SW 1271 (cell line): ENCODE data around the gene ATP6V1C2.
"Not testable (repeated sequence)": the region's sequence is repeated elsewhere in the genome, so short reads cannot be mapped to it uniquely, and the experiment has no call there.

ENCODE experiments used
- DNase-seq, 2 experiments: peaks; one replicate each; lab custom pipeline; 2025; lab: John Stamatoyannopoulos, UW

ATP6V1C2 gene

DNA sequence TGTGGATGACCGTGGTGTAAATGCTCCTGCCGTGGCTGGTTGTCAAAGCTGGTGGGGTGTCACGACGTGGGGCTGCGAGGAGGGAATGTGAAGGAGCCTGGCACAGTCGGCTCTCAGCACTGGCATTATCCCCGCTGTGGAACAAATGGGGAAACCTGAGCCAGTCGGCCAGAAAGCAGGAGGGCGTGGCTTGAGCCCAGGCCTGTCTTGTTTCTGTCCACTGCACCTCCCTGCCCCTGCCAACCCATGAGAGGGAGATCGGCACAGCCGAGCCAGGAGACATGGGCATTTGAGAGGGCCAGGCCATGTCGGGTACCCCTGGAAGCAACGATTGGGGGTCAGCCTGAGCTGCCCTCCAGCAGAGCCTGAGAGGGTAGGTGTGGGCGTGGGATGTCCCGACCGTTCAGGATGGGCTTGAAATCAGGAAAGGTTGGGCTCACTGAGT, 46.7 kb downstream of the ATP6V1C2 start:
- DNase-seq, result no peak

GRCh38 chr2:10770956-10771750, 49.7 kb downstream of the ATP6V1C2 start:
- DNase-seq, result no peak

- DNase-seq, result no peak
Measured at GRCh38 chr2:10771786-10772185, 50.4 kb downstream of the ATP6V1C2 start.

DNA sequence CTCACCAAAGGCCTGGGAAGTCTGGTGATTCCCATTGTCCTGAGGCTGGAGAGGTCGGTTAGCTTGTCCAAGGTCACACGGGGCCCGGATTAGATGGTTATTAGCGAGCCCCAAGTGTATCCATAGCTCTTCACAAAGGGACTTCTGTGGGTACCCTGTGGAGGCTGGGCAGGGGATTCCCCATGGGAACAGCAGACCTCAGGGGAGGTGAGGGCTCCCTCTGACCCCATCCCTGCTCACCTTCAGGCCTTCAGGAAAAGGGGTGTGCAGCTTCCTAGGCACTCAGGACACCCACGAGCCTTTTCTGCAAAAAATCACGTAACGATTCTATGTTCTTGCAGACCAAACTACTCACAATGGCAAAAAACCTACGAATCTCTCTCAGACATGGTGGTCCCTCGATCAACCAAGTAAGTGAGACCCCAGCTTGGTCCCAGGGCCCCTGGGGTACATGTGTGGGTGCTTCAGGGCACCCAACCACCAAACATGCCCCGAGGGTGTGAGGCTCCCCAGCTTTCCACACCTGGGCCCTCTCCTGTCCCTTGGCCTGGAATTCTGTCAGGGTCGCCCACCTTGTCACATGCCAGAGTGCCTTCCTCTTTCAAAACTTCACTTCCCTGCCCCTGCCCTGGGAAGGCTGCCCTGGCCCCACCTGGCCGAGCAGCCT, 50.9 kb downstream of the ATP6V1C2 start:
- DNase-seq, result no peak

GRCh38 chr2:10772868-10773215, 51.4 kb downstream of the ATP6V1C2 start:
- DNase-seq, result no peak

DNA sequence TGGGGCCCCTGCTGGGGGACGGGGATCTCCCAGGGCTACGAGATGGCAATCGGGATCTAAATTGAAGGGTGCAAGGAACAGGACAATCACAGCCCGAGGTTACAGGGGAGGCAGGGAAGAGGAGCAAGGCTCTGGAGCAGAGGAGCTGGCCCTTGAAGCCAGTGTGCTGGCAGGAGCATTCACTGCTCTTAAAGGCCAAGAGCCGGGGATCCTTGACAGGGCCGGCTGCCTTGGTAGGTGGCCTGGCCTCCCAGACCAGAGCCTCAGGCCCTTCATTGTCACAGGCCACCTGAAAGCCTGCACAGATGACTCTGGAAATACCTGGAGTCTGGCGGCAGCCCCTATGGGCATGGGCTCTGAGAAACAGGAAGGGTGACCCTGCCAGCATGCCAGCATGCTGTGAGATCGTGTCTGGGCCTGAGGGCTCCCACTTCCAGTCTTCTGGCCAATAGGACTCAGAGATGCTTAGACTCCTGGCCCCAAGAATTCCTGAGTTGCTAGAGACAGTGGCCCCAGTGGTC, 52.5 kb downstream of the ATP6V1C2 start:
- DNase-seq, result no peak

- DNase-seq, result no peak
Measured at GRCh38 chr2:10774394-10774793, 53.0 kb downstream of the ATP6V1C2 start.

GRCh38 chr2:10775021-10775780, 53.8 kb downstream of the ATP6V1C2 start:
- no peak for DNase-seq

GRCh38 chr2:10775831-10776230, 54.4 kb downstream of the ATP6V1C2 start:
- DNase-seq, result no peak

- DNase-seq, result no peak
Measured at GRCh38 chr2:10776231-10776977, 55.0 kb downstream of the ATP6V1C2 start.

- DNase-seq, result no peak
Measured at GRCh38 chr2:10777111-10777841, 55.8 kb downstream of the ATP6V1C2 start.

DNA sequence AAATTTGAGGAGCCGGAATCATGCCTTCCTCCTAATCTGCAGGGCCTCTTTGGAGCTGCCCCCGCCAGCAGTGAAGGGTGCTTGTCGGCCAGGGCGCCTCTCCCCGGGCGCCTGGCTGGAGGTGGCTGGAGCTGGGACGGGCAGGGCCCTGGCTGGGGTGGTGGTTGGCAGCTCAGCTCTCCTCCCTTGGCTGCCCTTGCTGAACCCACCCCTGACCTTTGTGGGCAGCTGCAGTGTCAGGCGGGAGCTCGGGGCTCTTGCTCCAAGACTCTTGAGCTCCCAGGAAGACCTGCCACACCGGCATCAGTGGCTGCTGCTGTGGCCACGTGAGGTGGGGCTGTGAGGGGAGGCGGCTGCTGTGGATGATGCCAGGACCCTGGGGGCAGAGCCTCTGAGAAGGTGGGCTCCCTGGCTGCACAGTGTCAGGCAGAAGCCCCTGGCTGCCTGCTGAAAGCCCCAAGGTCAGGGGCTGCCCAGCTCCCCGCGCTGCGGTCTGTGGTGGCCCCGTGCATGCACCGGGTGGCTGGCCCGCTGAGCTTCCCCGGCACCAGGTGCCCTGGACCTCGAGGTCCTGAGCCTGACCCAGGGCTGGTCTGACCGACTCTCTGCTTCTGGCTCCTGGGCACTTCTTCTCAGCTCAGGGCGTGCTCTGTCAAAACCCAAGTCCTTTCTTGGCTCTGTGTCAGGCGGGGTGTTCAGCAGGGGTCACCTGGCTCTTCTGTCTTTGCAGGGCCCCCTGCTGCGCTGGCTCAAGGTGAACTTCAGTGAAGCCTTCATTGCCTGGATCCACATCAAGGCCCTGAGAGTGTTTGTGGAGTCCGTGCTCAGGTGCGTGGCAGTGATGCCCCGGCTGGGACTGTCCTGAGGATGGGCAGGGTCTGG, 56.7 kb downstream of the ATP6V1C2 start:
- DNase-seq, result no peak

GRCh38 chr2:10778724-10779115, 57.3 kb downstream of the ATP6V1C2 start:
- no peak for DNase-seq

- no peak for DNase-seq
Measured at GRCh38 chr2:10779776-10780490, 58.5 kb downstream of the ATP6V1C2 start.

DNA sequence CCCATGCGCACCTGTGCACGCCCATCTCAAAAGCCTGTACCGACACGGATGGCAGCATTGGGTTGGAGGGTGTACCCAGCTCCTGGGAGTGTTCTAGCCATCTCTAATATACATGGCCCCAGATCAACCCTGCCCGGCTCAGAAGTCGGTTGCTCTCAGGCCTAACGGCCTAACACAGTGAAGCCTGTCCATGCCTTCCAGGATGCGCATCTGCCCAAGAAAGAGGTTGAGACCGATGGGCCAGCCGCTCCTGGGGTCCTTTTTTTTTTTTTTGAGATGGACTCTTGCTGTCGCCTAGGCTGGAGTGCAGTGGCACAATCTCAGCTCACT, 59.0 kb downstream of the ATP6V1C2 start:
- DNase-seq, result no peak

DNA sequence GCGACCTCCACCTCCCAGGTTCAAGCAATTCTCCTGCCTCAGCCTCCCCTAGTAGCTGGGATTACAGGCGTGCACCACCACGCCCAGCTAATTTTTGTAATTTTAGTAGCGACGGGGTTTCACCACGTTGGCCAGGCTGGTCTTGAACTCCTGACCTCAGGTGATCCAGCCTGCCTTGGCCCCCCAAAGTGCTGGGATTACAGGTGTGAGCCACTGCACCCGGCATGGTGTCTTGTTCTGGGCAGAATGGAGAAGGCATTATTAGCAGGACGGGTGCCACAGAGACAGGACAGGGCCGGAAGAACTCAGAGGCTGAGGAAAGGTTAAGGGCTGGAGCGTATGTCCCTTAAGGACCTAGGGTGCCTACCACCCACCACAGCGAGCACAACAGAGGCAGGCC, 59.4 kb downstream of the ATP6V1C2 start:
- DNase-seq, result not testable (repeated sequence)

- no peak for DNase-seq
Measured at GRCh38 chr2:10781746-10782145, 60.3 kb downstream of the ATP6V1C2 start.

DNA sequence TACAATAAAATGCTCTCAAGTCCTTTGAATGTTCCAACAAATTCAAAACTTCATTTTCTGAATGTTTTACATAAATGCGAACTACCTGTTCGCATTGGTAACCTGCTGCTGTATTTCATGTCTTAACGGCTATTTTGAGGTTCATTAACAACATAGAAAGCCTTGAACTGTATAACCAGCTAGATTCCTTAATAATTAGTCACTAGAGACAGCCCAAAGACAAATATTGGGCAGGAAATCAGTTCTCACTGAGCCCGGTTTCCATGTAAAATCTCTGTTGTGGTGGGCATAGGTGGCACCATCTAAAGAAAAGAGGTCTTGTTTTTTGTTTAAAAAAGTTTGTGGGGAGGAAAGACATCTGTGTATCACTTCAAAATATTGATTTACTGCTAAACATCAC, 62.0 kb downstream of the ATP6V1C2 start:
- no peak for DNase-seq

GRCh38 chr2:10784719-10785118, 63.3 kb downstream of the ATP6V1C2 start:
- no peak for DNase-seq

- DNase-seq, result no peak
Measured at GRCh38 chr2:10785260-10785659, 63.8 kb downstream of the ATP6V1C2 start.
